Measurements from ENCODE around the gene SLC35G4. TPM values are rescaled to one million over a fixed set of nuclear protein-coding genes. Genes with fewer than 3 reads are reported as not detected.
"Not testable (repeated sequence)": the region's sequence is repeated elsewhere in the genome, so short reads cannot be mapped to it uniquely, and the experiment has no call there.

Gene SLC35G4
- total RNA-seq = not detected

DNA sequence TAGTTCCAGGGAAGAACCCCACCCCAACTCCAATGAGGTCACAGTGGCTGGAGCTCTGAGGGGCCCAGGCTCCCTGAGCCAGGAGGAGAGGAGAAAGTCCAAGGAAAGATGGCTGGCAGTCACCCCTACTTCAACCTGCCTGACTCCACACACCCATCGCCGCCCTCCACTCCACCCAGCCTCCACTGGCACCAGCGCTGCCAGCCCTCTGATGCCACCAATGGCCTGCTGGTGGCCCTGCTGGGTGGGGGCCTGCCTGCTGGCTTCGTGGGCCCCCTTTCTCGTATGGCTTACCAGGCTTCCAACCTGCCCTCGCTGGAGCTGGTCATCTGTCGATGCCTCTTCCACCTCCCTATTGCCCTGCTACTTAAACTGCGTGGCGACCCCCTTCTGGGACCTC lies at the start of gene SLC35G4:
SLC35G4 (plus strand) TSS at position 109 of the 400 bp plus-strand sequence; CDS start at position 109, 0 bp downstream.
- H3K27ac ChIP-seq; H3K4me3 ChIP-seq; ATAC-seq; H3K9me3 ChIP-seq; H3K4me1 ChIP-seq; intact Hi-C loops (cut with DNase I); H3K36me3 ChIP-seq (replicated peaks in 1 of 2; ENCODE audit: insufficient read depth in 1 of 2, low read depth in 2 of 2); H3K27me3 ChIP-seq; DNase-seq: not testable (repeated sequence)
- 72 to 84% methylated on average over 4 to 7 of the region's 9 CpGs for WGBS, 2 donors

DNA sequence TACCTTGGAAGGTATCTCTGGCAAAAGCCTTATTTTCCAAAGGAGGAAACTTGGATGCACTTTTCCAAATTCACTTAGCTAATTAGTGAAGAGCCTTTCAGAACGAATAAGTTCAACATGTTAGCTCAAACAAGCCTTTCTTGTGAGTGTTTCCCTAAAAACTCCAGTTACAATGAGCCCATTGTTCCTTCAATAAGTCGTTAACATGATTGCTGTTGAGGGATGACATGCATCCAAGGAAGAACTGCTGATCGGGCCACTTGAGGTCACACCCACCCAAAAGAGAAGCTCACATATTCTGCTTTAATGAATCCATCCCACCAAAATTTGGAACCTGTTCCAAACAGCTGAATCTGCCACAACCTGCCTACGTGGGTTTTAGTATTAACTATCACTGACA lies 48.1 kb upstream of the SLC35G4 start:
- ATAC-seq = no peak
- Histone ChIP-seq H3K4me3 (no peak overlapping the region), H3K36me3 (replicated peaks in 1 of 2; ENCODE audit: insufficient read depth in 1 of 2, low read depth in 2 of 2) (no peaks in the 10 kb centered on the region), H3K9me3 (no peaks in the 10 kb centered on the region), H3K27ac (no peak overlapping the region), H3K4me1 (no peaks in the 10 kb centered on the region), H3K27me3 (no peaks in the 10 kb centered on the region)
- no peak for DNase-seq
- TF ChIP-seq, protein P1, sequence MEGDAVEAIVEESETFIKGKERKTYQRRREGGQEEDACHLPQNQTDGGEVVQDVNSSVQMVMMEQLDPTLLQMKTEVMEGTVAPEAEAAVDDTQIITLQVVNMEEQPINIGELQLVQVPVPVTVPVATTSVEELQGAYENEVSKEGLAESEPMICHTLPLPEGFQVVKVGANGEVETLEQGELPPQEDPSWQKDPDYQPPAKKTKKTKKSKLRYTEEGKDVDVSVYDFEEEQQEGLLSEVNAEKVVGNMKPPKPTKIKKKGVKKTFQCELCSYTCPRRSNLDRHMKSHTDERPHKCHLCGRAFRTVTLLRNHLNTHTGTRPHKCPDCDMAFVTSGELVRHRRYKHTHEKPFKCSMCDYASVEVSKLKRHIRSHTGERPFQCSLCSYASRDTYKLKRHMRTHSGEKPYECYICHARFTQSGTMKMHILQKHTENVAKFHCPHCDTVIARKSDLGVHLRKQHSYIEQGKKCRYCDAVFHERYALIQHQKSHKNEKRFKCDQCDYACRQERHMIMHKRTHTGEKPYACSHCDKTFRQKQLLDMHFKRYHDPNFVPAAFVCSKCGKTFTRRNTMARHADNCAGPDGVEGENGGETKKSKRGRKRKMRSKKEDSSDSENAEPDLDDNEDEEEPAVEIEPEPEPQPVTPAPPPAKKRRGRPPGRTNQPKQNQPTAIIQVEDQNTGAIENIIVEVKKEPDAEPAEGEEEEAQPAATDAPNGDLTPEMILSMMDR (IDR thresholded peaks at IDR 0.05) = no peak
- no peak for TF ChIP-seq POLR2A (IDR thresholded peaks at IDR 0.05)
- WGBS, 2 donors = 31 to 54% methylated on average over 4 of the region's 4 CpGs
- intact Hi-C loops (cut with DNase I) = no loop called here

DNA sequence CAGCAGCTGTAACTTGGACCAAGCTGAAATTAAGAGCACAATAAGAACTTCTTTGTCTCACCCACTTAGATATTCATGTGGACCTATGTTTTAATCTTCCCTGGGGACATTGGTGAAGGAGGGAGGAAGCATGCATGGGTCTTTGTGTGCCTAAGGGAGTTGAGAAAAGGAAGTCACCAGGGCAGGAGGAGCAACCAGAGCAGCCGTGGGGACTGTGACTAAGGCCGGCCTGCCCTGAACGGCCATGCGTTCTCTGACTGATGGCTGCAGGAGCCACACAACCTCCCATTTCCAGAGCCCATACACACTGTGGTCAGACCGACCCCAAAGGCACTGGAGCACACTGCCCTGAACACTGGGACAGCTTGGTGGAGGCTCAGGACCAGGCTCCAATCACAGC lies 43.7 kb upstream of the SLC35G4 start:
- H3K4me3 ChIP-seq = no peak overlapping the region
- no peak for TF ChIP-seq POLR2A (IDR thresholded peaks at IDR 0.05)
- TF ChIP-seq, protein P1 (IDR thresholded peaks at IDR 0.05) = no peak
- no peaks in the 10 kb centered on the region for H3K27me3 ChIP-seq
- WGBS, 2 donors = 63 to 88% methylated on average over 5 of the region's 5 CpGs
- no peak overlapping the region for H3K27ac ChIP-seq
- intact Hi-C loops (cut with DNase I) = no loop called here
- no peak for ATAC-seq
- H3K36me3 ChIP-seq (replicated peaks in 1 of 2; ENCODE audit: insufficient read depth in 1 of 2, low read depth in 2 of 2) = no peaks in the 10 kb centered on the region
- H3K4me1 ChIP-seq = no peaks in the 10 kb centered on the region
- no peaks in the 10 kb centered on the region for H3K9me3 ChIP-seq
- no peak for DNase-seq

DNA sequence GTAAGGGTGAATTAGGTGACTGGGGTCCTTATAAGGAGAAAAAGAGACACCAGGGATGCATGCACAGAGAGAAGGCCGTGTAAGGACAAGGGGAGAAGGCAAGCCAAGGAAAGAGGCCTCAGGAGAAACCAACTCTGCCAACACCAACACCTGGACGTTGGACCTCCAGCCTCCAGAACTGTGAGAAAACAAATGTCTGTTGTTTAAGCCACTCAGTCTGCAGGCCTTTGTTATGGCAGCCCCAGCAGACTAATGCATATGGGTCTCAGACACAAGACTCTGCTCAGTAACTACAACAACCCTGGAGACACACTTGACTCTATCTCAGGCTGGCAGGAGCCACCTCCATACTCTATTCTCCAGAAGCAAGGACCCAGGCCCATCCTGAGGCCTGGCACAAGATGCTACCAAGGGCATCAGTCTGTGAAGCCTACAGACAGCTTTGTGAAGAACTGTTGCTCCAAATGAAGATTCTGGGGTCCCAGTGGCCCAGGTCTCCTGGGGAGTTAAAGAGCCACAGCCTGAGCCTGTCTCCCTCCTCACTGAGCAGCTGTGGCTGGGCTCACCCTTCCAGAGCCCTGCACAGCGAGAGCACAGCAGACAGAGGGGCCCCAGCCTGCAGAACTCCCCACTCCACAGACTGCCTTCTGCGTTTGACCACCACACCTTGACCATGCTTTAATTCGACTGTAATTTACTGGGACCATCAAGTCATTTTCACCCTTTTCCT lies 43.0 kb upstream of the SLC35G4 start:
- DNase-seq (no peak), ATAC-seq (no peak)
- intact Hi-C loops (cut with DNase I) = no loop called here
- TF ChIP-seq, protein P1 (IDR thresholded peaks at IDR 0.05) = no peak
- no peak for TF ChIP-seq POLR2A (IDR thresholded peaks at IDR 0.05)
- Histone ChIP-seq H3K9me3 (no peaks in the 10 kb centered on the region), H3K27me3 (no peaks in the 10 kb centered on the region), H3K27ac (no peak overlapping the region), H3K4me3 (no peak overlapping the region), H3K36me3 (replicated peaks in 1 of 2; ENCODE audit: insufficient read depth in 1 of 2, low read depth in 2 of 2) (no peaks in the 10 kb centered on the region), H3K4me1 (no peaks in the 10 kb centered on the region)
- 40 to 71% methylated on average over 5 of the region's 5 CpGs for WGBS, 2 donors

DNA sequence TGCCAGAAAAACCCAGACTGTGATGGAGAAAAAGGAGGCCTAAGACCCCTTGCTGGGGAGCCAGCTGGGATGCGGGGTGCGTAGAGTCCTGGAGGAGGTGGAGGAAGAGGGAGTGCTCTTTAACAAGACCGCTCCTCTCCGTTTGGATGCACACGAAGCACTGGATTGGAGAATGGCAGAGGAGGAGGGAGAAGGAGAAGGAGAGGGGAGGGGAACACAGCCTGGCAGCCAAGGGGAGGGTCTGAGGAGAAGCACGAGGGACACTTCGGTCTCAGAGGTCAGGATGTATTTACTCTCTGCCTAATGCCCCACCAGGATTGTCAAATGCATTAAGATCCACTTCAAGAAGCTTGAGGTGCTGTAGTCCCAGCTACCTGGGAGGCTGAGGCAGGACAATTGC lies 42.0 kb upstream of the SLC35G4 start:
- H3K9me3 ChIP-seq = no peaks in the 10 kb centered on the region
- no peaks in the 10 kb centered on the region for H3K27me3 ChIP-seq
- no peak for TF ChIP-seq POLR2A (IDR thresholded peaks at IDR 0.05)
- TF ChIP-seq, protein P1 (IDR thresholded peaks at IDR 0.05) = no peak
- no peaks in the 10 kb centered on the region for H3K36me3 ChIP-seq (replicated peaks in 1 of 2; ENCODE audit: insufficient read depth in 1 of 2, low read depth in 2 of 2)
- no peak overlapping the region for H3K4me3 ChIP-seq
- intact Hi-C loops (cut with DNase I) = no loop called here
- WGBS, 2 donors = 52 to 56% methylated on average over 7 of the region's 7 CpGs
- ATAC-seq = no peak
- no peak overlapping the region for H3K27ac ChIP-seq
- no peak for DNase-seq
- H3K4me1 ChIP-seq = no peaks in the 10 kb centered on the region

All from body of pancreas (tissue), 4 donors.